Measurements from ENCODE around the gene ATF4.
A peak's percentile ranks its signal among the peaks of the same experiment; 100 is the strongest.
"Not testable (repeated sequence)": the region's sequence is repeated elsewhere in the genome, so short reads cannot be mapped to it uniquely, and the experiment has no call there.

ATF4 gene

GRCh38 chr22:39510529-39511149, 9.7 kb upstream of the ATF4 start:
- no peak for DNase-seq (ENCODE audit: low read depth in 2 of 3, low spot score in 1 of 3)

GRCh38 chr22:39511226-39511625, 9.1 kb upstream of the ATF4 start:
- DNase-seq (ENCODE audit: low read depth in 2 of 3, low spot score in 1 of 3) = no peak

GRCh38 chr22:39512026-39512425, 8.3 kb upstream of the ATF4 start:
- no peak for DNase-seq (ENCODE audit: low read depth in 2 of 3, low spot score in 1 of 3)

- no peak for DNase-seq (ENCODE audit: low read depth in 2 of 3, low spot score in 1 of 3)
These were observed 6.6 kb upstream of the ATF4 start for GRCh38 chr22:39513791-39514190.

- peak in 1 of 3 donors; percentile 49 for DNase-seq (ENCODE audit: low read depth in 2 of 3, low spot score in 1 of 3)
These were observed 5.9 kb upstream of the ATF4 start for GRCh38 chr22:39514373-39514973.

- DNase-seq (ENCODE audit: low read depth in 2 of 3, low spot score in 1 of 3) = no peak
These were observed 4.9 kb upstream of the ATF4 start for GRCh38 chr22:39515266-39516050.

GRCh38 chr22:39517470-39517869, 2.9 kb upstream of the ATF4 start:
- no peak for DNase-seq (ENCODE audit: low read depth in 2 of 3, low spot score in 1 of 3)

GRCh38 chr22:39518144-39518786, 2.1 kb upstream of the ATF4 start:
- no peak for DNase-seq (ENCODE audit: low read depth in 2 of 3, low spot score in 1 of 3)

- no peak for DNase-seq (ENCODE audit: low read depth in 2 of 3, low spot score in 1 of 3)
These were observed 1.2 kb upstream of the ATF4 start for GRCh38 chr22:39518996-39519680.

- peak in 2 of 3 donors; percentile 93 to 95 for DNase-seq (ENCODE audit: low read depth in 2 of 3, low spot score in 1 of 3)
These were observed 609 bp upstream of the ATF4 start for GRCh38 chr22:39519681-39520225.

GRCh38 chr22:39521106-39521885, 934 bp downstream of the ATF4 start:
- not testable (repeated sequence) for DNase-seq (ENCODE audit: low read depth in 2 of 3, low spot score in 1 of 3)

- DNase-seq (ENCODE audit: low read depth in 2 of 3, low spot score in 1 of 3) = not testable (repeated sequence)
These were observed 1.7 kb downstream of the ATF4 start for GRCh38 chr22:39522091-39522490.

- no peak for DNase-seq (ENCODE audit: low read depth in 2 of 3, low spot score in 1 of 3)
These were observed 2.4 kb downstream of the ATF4 start for GRCh38 chr22:39522567-39523300.

- DNase-seq (ENCODE audit: low read depth in 2 of 3, low spot score in 1 of 3) = no peak
These were observed 3.9 kb downstream of the ATF4 start for GRCh38 chr22:39524089-39524752.

- DNase-seq (ENCODE audit: low read depth in 2 of 3, low spot score in 1 of 3) = no peak
These were observed 4.6 kb downstream of the ATF4 start for GRCh38 chr22:39524753-39525657.

- DNase-seq (ENCODE audit: low read depth in 2 of 3, low spot score in 1 of 3) = no peak
These were observed 5.3 kb downstream of the ATF4 start for GRCh38 chr22:39525658-39525975.

- no peak for DNase-seq (ENCODE audit: low read depth in 2 of 3, low spot score in 1 of 3)
These were observed 6.4 kb downstream of the ATF4 start for GRCh38 chr22:39526736-39527171.

- no peak for DNase-seq (ENCODE audit: low read depth in 2 of 3, low spot score in 1 of 3)
These were observed 7.2 kb downstream of the ATF4 start for GRCh38 chr22:39527481-39527961.
